Coronary artery (tissue), 2 donors: ENCODE results near the gene BMP8A.
"Not testable (repeated sequence)": the region's sequence is repeated elsewhere in the genome, so short reads cannot be mapped to it uniquely, and the experiment has no call there.

Source experiments
- DNase-seq: peaks from one replicate; pipeline ENCODE4 v3.0.0-alpha.2; 2017; ENCODE audit warnings: low spot score
- H3K27ac ChIP-seq, 2 donors: fragments of 200-600 bp; sonication (generic); one replicate each; pipeline ENCODE4 v1.5.1; 2016 to 2019
- H3K4me3 ChIP-seq: fragments of 200-600 bp; sonication (generic); 2 replicates; pipeline ENCODE4 v1.5.1; 2016; ENCODE audit warnings: mild to moderate bottlenecking, moderate library complexity
- TF ChIP-seq, protein P1 (sequence below): fragments of 200-600 bp; sonication (generic); IDR thresholded peaks from one replicate; pipeline ENCODE4 v1.5.1; 2019; ENCODE audit warnings: antibody characterized with exemption

BMP8A gene

GRCh38 chr1:39524171-39524570 lies 32.7 kb downstream of the BMP8A start:
- TF ChIP-seq, protein P1, sequence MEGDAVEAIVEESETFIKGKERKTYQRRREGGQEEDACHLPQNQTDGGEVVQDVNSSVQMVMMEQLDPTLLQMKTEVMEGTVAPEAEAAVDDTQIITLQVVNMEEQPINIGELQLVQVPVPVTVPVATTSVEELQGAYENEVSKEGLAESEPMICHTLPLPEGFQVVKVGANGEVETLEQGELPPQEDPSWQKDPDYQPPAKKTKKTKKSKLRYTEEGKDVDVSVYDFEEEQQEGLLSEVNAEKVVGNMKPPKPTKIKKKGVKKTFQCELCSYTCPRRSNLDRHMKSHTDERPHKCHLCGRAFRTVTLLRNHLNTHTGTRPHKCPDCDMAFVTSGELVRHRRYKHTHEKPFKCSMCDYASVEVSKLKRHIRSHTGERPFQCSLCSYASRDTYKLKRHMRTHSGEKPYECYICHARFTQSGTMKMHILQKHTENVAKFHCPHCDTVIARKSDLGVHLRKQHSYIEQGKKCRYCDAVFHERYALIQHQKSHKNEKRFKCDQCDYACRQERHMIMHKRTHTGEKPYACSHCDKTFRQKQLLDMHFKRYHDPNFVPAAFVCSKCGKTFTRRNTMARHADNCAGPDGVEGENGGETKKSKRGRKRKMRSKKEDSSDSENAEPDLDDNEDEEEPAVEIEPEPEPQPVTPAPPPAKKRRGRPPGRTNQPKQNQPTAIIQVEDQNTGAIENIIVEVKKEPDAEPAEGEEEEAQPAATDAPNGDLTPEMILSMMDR: no peak
- no peak overlapping the region for H3K4me3 ChIP-seq
- no peak for DNase-seq
- no peak overlapping the region for H3K27ac ChIP-seq

GRCh38 chr1:39524591-39525365 lies 33.3 kb downstream of the BMP8A start:
- DNase-seq: no peak
- TF ChIP-seq, protein P1: no peak
- Histone ChIP-seq H3K27ac (no peak overlapping the region), H3K4me3 (no peak overlapping the region)

DNA sequence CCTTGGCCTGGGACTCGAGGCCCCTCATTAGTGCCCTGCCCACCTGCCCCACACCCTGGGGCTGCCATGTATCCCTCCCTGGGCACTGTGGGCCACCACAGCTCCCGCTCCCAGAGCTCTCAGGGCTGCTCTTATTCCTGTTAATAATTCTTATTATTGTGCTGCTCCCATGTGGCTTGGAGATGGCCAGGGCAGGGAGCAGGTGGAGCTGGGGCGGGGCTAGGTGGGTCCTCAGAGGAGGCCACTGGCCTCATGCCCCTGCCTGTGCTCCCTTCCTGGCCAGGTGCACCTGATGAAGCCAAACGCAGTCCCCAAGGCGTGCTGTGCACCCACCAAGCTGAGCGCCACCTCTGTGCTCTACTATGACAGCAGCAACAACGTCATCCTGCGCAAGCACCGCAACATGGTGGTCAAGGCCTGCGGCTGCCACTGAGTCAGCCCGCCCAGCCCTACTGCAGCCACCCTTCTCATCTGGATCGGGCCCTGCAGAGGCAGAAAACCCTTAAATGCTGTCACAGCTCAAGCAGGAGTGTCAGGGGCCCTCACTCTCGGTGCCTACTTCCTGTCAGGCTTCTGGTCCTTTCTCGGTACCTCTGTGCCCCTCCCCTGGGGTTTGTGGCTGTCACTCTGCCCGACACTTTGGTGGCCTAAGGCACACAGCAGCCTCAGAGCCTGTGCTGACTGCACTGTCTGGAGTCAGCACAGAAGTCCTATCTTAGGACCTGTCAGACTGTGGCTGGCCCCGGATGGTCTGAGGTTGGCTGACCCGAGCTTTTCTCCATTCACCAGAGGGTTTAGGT lies 34.1 kb downstream of the BMP8A start:
- Histone ChIP-seq H3K4me3 (no peak overlapping the region), H3K27ac (no peak overlapping the region)
- no peak for DNase-seq
- TF ChIP-seq, protein P1: no peak

- H3K4me3 ChIP-seq: no peak overlapping the region
- DNase-seq: no peak
- TF ChIP-seq, protein P1: no peak
- no peak overlapping the region for H3K27ac ChIP-seq
Measured at GRCh38 chr1:39526466-39527189, 35.2 kb downstream of the BMP8A start.

GRCh38 chr1:39527190-39527579 lies 35.7 kb downstream of the BMP8A start:
- not testable (repeated sequence) for H3K4me3 ChIP-seq, H3K27ac ChIP-seq, DNase-seq

DNA sequence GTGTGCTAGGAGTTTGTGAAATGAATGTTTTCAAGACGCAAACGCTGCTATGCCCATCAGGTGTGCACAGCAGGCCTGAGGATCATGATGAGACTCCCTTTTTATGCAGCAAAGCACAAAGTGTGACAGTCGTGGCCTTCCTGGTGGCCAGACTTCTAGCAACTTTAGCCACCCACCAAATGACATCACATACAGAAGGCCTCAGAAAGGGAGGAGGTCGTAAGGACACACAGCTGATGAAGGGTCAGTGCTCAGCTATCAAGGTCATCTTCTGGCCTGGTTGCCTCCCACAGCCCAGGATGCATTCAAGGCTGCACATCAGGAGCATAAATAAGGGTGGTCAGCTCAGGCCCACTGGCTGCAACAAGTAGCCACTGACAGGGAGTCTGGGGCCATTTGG lies 36.6 kb downstream of the BMP8A start:
- no peak for DNase-seq
- Histone ChIP-seq H3K4me3 (no peak overlapping the region), H3K27ac (no peak overlapping the region)
- TF ChIP-seq, protein P1: no peak

GRCh38 chr1:39529901-39530535 lies 38.6 kb downstream of the BMP8A start:
- TF ChIP-seq, protein P1: no peak
- no peak for DNase-seq

More at GRCh38 chr1:39529901-39530535, 38.6 kb downstream of the BMP8A start:
- H3K27ac ChIP-seq: no peak overlapping the region
- H3K4me3 ChIP-seq: no peak overlapping the region
